Activated CD8-positive, alpha-beta T cell treated with anti-CD3 and anti-CD28 coated beads for 36 hours (primary cell): Measurements from ENCODE around the gene INTS6. TPM values are rescaled to one million over a fixed set of nuclear protein-coding genes. Genes with fewer than 3 reads are reported as not detected.

Experiments
- ATAC-seq: fragments of 200-7000 bp; cut with Tn5 transposase; one replicate; pipeline ENCODE4 v1.10.0; 2021; ENCODE audit warnings: mild to moderate bottlenecking, moderate library complexity
- CTCF ChIA-PET: fragments of 350-600 bp; sonication (Branson Sonifier 250); formaldehyde crosslinking; loops from one replicate; lab custom pipeline; 2021; ENCODE audit warnings: antibody characterized with exemption; lab: Charles Lee
- POLR2A ChIA-PET: fragments of 350-600 bp; sonication (Branson Sonifier 250); formaldehyde crosslinking; loops from one replicate; lab custom pipeline; 2021; ENCODE audit warnings: antibody characterized with exemption; lab: Charles Lee
- DNase-seq: peaks from one replicate; pipeline ENCODE4 v3.0.0-alpha.2; 2020
- H3K27ac Mint-ChIP-seq: one replicate; pipeline ENCODE4 v1.8.0; 2021; ENCODE audit warnings: mild to moderate bottlenecking, mixed read lengths
- H3K27me3 Mint-ChIP-seq: one replicate; pipeline ENCODE4 v1.8.0; 2021; ENCODE audit warnings: mixed read lengths
- H3K36me3 Mint-ChIP-seq: one replicate; pipeline ENCODE4 v1.8.0; 2021; ENCODE audit warnings: low read depth, mixed read lengths
- H3K4me1 Mint-ChIP-seq: one replicate; pipeline ENCODE4 v1.8.0; 2021; ENCODE audit warnings: low read depth, mixed read lengths
- H3K4me3 Mint-ChIP-seq: one replicate; pipeline ENCODE4 v1.8.0; 2021; ENCODE audit warnings: mild to moderate bottlenecking, moderate library complexity, mixed read lengths
- H3K9me3 Mint-ChIP-seq: one replicate; pipeline ENCODE4 v1.8.0; 2021; ENCODE audit warnings: mixed read lengths
- intact Hi-C: fragments of 100-400 bp; cut with micrococcal nuclease; formaldehyde crosslinking; loops from one replicate; pipeline ENCODE4 v1.10.0; 2022
- total RNA-seq, 2 experiments: library from RNA; stranded (reverse); gene quantifications; one replicate each; pipeline ENCODE4 v1.2.3, GENCODE V29; 2021
- TF ChIP-seq, protein P1 (sequence below): fragments of 200-600 bp; IDR thresholded peaks from one replicate; pipeline ENCODE4 v1.8.0; 2022; ENCODE audit warnings: antibody characterized with exemption, mild to moderate bottlenecking

INTS6 gene
- total RNA-seq, 2 experiments from 2014 or later = 52.4 to 54.5 TPM

DNA sequence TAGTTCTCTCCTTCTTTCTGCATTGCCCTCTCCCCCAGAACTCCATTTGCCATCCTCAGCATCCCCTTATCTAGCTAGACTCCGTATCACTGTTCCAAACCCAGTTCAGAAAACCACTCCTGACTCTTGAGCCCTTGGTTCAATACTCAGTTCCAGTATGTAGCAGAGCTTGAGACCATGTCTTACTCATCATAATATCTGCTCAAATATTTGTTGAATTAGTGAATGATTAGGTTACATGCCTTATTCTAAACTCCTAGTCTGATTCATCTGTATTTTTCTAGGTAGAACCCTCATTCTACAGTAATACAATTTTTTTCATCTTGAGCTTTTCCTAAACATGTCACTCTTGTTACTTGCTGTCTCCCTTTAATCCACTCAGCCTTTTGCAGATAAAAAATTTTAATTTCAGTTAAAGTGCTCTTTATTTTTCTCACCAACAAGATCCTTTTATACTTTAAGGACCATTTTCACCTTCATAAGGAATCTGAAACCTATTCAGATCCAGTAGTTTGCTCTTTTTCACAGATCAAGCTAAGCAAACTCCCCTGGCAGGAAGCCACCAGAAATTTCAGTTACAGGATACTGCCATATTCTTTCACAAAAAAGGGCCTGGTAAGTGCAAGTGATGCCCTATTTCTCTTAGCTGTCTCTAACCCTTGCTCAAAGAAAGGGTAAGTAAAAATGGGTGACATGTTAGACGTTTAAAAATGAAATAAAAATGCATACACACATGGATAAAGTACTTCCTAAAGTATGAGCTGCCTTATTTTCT, 23.1 kb upstream of the INTS6 start:
- ATAC-seq (no peak), DNase-seq (no peak)
- ChIA-PET CTCF (interaction anchor here (1.3 to 2.2 kb wide), 2 partner anchors 21 to 65 kb away, joined by 3 to 6 read pairs; no protein-coding TSS in a partner anchor), POLR2A (interaction anchor here (0.7 kb wide), 1 partner anchor 322 kb away, joined by 3 read pairs; no protein-coding TSS in a partner anchor)
- Mint-ChIP-seq H3K4me1 (no peaks in the 10 kb centered on the region), H3K36me3 (no peaks in the 10 kb centered on the region), H3K27ac (no peak overlapping the region), H3K27me3 (no peaks in the 10 kb centered on the region), H3K4me3 (no peak overlapping the region), H3K9me3 (no peaks in the 10 kb centered on the region)
- intact Hi-C loops = no loop called here
- TF ChIP-seq, protein P1, sequence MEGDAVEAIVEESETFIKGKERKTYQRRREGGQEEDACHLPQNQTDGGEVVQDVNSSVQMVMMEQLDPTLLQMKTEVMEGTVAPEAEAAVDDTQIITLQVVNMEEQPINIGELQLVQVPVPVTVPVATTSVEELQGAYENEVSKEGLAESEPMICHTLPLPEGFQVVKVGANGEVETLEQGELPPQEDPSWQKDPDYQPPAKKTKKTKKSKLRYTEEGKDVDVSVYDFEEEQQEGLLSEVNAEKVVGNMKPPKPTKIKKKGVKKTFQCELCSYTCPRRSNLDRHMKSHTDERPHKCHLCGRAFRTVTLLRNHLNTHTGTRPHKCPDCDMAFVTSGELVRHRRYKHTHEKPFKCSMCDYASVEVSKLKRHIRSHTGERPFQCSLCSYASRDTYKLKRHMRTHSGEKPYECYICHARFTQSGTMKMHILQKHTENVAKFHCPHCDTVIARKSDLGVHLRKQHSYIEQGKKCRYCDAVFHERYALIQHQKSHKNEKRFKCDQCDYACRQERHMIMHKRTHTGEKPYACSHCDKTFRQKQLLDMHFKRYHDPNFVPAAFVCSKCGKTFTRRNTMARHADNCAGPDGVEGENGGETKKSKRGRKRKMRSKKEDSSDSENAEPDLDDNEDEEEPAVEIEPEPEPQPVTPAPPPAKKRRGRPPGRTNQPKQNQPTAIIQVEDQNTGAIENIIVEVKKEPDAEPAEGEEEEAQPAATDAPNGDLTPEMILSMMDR = no peak

DNA sequence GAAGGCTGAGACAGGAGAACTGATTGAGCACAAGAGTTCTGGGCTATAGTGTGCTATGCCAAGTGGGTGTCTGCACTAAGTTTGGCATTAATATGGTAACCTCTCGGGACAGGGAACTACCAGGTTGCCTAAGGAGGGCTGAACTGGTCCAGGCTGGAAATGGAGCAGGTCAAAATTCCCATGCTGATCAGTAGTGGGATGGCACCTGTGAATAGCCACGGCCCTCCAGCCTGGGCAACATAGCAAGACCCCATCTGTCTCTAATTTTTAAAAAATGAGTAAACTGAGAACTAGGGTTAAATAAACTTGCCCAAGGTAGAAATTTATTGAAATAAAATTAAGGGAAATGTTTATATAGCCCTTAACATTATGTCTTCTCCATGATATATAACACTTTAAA, 17.0 kb upstream of the INTS6 start:
- H3K4me1 Mint-ChIP-seq = no peaks in the 10 kb centered on the region
- no peaks in the 10 kb centered on the region for H3K27me3 Mint-ChIP-seq
- DNase-seq (no peak), ATAC-seq (no peak)
- no peaks in the 10 kb centered on the region for H3K36me3 Mint-ChIP-seq
- POLR2A ChIA-PET = no interaction called here
- no peaks in the 10 kb centered on the region for H3K9me3 Mint-ChIP-seq
- CTCF ChIA-PET = interaction anchor here (1.5 kb wide), 1 partner anchor 328 kb away, joined by 3 read pairs; no protein-coding TSS in a partner anchor
- H3K4me3 Mint-ChIP-seq = no peak overlapping the region
- TF ChIP-seq, protein P1 = no peak
- intact Hi-C loops = no loop called here
- H3K27ac Mint-ChIP-seq = no peak overlapping the region

DNA sequence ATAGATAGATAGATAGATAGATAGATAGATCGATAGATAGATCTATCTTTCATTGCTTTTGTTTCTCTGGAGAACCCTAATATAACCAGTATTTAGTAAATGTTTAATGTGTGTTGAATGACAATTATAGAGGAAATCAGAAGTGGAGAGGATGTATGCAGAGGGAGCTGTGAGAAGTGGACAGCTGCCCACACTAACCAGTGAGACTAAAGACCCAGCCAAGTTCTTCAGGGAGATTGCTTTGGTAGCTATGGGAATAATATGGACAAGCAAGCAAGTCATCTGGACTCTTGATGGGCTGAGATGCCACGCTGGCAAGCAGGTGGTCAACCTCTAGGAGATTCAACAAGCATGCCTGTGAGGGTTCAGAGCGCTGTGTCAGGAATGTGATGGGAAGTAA, 14.9 kb upstream of the INTS6 start:
- Mint-ChIP-seq H3K4me3 (no peak overlapping the region), H3K36me3 (no peaks in the 10 kb centered on the region), H3K9me3 (no peaks in the 10 kb centered on the region), H3K4me1 (no peaks in the 10 kb centered on the region), H3K27me3 (no peaks in the 10 kb centered on the region), H3K27ac (no peak overlapping the region)
- ATAC-seq = no peak
- DNase-seq = no peak
- ChIA-PET POLR2A (no interaction called here), CTCF (interaction anchor here (1.3 kb wide), 1 partner anchor 9 kb away, joined by 3 read pairs; no protein-coding TSS in a partner anchor)
- TF ChIP-seq, protein P1 = no peak
- intact Hi-C loops = no loop called here

DNA sequence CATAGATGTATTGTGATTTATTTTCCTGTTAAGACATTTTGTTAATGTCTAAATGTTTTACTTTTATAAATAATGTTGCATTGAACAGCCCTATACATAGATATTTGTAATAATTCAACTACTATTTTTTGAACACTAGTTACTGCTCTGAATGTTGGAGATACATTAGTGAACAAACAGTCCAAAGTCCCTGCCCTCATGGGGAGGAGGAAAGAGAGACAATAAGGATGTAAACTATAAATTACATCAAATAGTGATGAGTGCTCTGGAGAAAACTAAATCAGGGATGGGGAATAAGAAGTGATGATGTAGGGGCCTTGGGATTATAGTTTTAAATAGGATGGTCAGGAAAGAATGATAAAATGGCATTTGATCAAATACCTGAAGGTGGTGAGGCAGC, 12.3 kb upstream of the INTS6 start:
- Mint-ChIP-seq H3K27ac (no peak overlapping the region), H3K27me3 (no peaks in the 10 kb centered on the region), H3K36me3 (peaks cover 5% of the 10 kb centered on the region), H3K9me3 (peaks cover 3% of the 10 kb centered on the region), H3K4me1 (no peaks in the 10 kb centered on the region), H3K4me3 (no peak overlapping the region)
- TF ChIP-seq, protein P1 = no peak
- intact Hi-C loops = no loop called here
- ATAC-seq (no peak), DNase-seq (no peak)
- ChIA-PET CTCF (interaction anchor here (1.1 kb wide), 1 partner anchor 333 kb away, joined by 3 read pairs; no protein-coding TSS in a partner anchor), POLR2A (no interaction called here)
